CD4-positive, alpha-beta T cell (primary cell): ENCODE results near the gene BTN1A1. TPM values are rescaled to one million over a fixed set of nuclear protein-coding genes. Genes with fewer than 3 reads are reported as not detected.

Source experiments
- ATAC-seq: fragments of 200-7000 bp; cut with Tn5 transposase; one replicate; pipeline ENCODE4 v1.10.0; 2022; ENCODE audit warnings: mild to moderate bottlenecking; ENCODE audit not compliant: poor library complexity
- CTCF ChIA-PET: fragments of 350-600 bp; sonication (Branson Sonifier 250); formaldehyde crosslinking; loops from one replicate; lab custom pipeline; 2021; ENCODE audit warnings: antibody characterized with exemption, inconsistent platforms; lab: Charles Lee
- POLR2A ChIA-PET: fragments of 350-600 bp; sonication (Branson Sonifier 250); formaldehyde crosslinking; loops from one replicate; lab custom pipeline; 2021; ENCODE audit warnings: antibody characterized with exemption, inconsistent platforms; lab: Charles Lee
- DNase-seq, 14 experiments: peaks; one replicate each; pipeline ENCODE4 v3.0.0-alpha.2; 2013 to 2020; ENCODE audit warnings: mixed read lengths in 2 of 14
- H3K27ac ChIP-seq, 2 donors: one replicate each; pipeline versions ENCODE4 v1.5.1 to v1.7.0; 2013; ENCODE audit warnings: low read length in 2 of 2, low read depth in 1 of 2, mild to moderate bottlenecking in 1 of 2
- H3K27me3 ChIP-seq, 2 experiments: 1 replicate in 1 of 2; 2 replicates in 1 of 2; pipeline versions ENCODE4 v1.6.1 to v1.7.0; 2013; ENCODE audit warnings: low read length in 2 of 2, control low read depth in 1 of 2, mild to moderate bottlenecking in 1 of 2, moderate library complexity in 1 of 2; ENCODE audit not compliant: insufficient read depth in 2 of 2, control insufficient read depth in 1 of 2
- H3K36me3 ChIP-seq: one replicate; pipeline ENCODE4 v1.6.1; 2013; ENCODE audit warnings: low read length, control low read depth; ENCODE audit not compliant: insufficient read depth
- H3K4me1 ChIP-seq: one replicate; pipeline ENCODE4 v1.6.1; 2013; ENCODE audit warnings: low read length, control low read depth; ENCODE audit not compliant: insufficient read depth
- H3K4me3 ChIP-seq: one replicate; pipeline ENCODE4 v1.5.1; 2013; ENCODE audit warnings: mild to moderate bottlenecking, low read length, moderate library complexity
- H3K9me3 ChIP-seq, 2 experiments: 1 replicate in 1 of 2; 2 replicates in 1 of 2; pipeline versions ENCODE4 v1.6.1 to v1.7.0; 2013; ENCODE audit warnings: low read length in 2 of 2, mild to moderate bottlenecking in 2 of 2, control low read depth in 1 of 2, moderate library complexity in 1 of 2; ENCODE audit not compliant: control insufficient read depth in 1 of 2, insufficient read depth in 1 of 2
- H3K27ac Mint-ChIP-seq: one replicate; pipeline ENCODE4 v1.8.0; 2020; ENCODE audit warnings: mixed read lengths
- H3K27me3 Mint-ChIP-seq: one replicate; pipeline ENCODE4 v1.8.0; 2021; ENCODE audit warnings: mixed read lengths
- H3K36me3 Mint-ChIP-seq: one replicate; pipeline ENCODE4 v1.8.0; 2021; ENCODE audit warnings: low read depth, mixed read lengths
- H3K4me1 Mint-ChIP-seq: one replicate; pipeline ENCODE4 v1.8.0; 2021; ENCODE audit warnings: low read depth, mixed read lengths
- H3K4me3 Mint-ChIP-seq: one replicate; pipeline ENCODE4 v1.8.0; 2020; ENCODE audit warnings: mild to moderate bottlenecking, mixed read lengths
- H3K9me3 Mint-ChIP-seq: one replicate; pipeline ENCODE4 v1.8.0; 2020; ENCODE audit warnings: mixed read lengths
- intact Hi-C, 2 experiments: fragments of 100-400 bp; cut with DNase I in 1 of 2; cut with micrococcal nuclease in 1 of 2; formaldehyde crosslinking; loops; one replicate each; pipeline versions ENCODE4 v1.15.1 to v1.9.0; 2023 to 2025; cut with DNase I, micrococcal nuclease
- total RNA-seq, 174 experiments: library from RNA in 2 of 174; stranded (reverse) in 2 of 174; gene quantifications; one replicate each; pipeline ENCODE4 v1.2.3 and lab custom pipeline; 2021 to 2026
- TF ChIP-seq, protein P1 (sequence below): fragments of 200-600 bp; IDR thresholded peaks from one replicate; pipeline ENCODE4 v1.8.0; 2022; ENCODE audit warnings: antibody characterized with exemption, mild to moderate bottlenecking

Gene BTN1A1
- total RNA-seq, 2 experiments from 2014 or later = not detected

DNA sequence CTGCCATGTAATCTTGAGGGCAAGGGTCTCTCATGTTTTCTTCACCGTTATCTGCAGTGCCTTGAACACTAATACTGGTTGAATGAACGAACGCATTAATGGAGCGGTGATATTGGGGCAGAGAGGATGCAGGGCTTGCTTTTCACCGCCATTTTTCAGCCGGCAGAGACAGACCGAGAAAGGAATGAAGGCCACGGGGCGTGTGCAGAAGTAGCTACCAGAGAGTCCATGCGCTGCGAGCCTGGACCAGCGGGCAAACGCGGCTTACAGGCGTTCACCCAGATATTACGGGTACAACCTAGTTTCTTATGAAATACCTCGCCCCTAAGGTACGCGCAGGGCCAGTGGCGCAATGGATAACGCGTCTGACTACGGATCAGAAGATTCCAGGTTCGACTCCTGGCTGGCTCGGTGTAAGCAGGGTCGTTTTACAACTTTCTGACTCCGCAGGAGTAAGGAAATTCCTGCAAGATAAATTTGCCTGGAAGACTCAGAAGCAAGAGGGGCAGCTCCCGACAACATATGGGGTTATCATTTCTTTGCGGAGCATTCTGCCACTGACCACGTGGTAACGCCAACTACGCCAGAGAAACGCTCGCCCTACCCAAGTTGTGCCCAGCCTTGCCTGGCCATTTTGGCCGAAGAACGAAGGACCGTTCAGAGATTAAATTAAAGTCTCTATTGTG, 37.2 kb downstream of the BTN1A1 start:
- Histone ChIP-seq H3K27me3 (no peaks in the 10 kb centered on the region), H3K27ac (peak overlapping the region; percentile 84 to 91), H3K36me3 (peaks cover 4% of the 10 kb centered on the region), H3K4me1 (peaks cover 55% of the 10 kb centered on the region), H3K4me3 (peak overlapping the region; percentile 93), H3K9me3 (no peaks in the 10 kb centered on the region)
- POLR2A ChIA-PET = interaction anchor here (0.6 to 4.4 kb wide), 69 partner anchors 9 to 1759 kb away, joined by 3 to 113 read pairs (median 5); a partner anchor contains a TSS
- intact Hi-C loops = loop anchor here in 1 of 2 experiments (1.0 to 10.0 kb wide), 5 partner anchors 16 to 937 kb away; partner anchors contain the start of genes BTN2A1, BTN3A3 and ZNF184
- H3K4me3 Mint-ChIP-seq = peak overlapping the region; percentile 94
- DNase-seq (peak; percentile 78 to 97 (median 87)), ATAC-seq (peak; percentile 63)
- H3K27me3 Mint-ChIP-seq = peaks cover 19% of the 10 kb centered on the region
- peaks cover 64% of the 10 kb centered on the region for H3K4me1 Mint-ChIP-seq
- peaks cover 52% of the 10 kb centered on the region for H3K36me3 Mint-ChIP-seq
- peak overlapping the region; percentile 98 for H3K27ac Mint-ChIP-seq
- peaks cover 6% of the 10 kb centered on the region for H3K9me3 Mint-ChIP-seq
- TF ChIP-seq, protein P1, sequence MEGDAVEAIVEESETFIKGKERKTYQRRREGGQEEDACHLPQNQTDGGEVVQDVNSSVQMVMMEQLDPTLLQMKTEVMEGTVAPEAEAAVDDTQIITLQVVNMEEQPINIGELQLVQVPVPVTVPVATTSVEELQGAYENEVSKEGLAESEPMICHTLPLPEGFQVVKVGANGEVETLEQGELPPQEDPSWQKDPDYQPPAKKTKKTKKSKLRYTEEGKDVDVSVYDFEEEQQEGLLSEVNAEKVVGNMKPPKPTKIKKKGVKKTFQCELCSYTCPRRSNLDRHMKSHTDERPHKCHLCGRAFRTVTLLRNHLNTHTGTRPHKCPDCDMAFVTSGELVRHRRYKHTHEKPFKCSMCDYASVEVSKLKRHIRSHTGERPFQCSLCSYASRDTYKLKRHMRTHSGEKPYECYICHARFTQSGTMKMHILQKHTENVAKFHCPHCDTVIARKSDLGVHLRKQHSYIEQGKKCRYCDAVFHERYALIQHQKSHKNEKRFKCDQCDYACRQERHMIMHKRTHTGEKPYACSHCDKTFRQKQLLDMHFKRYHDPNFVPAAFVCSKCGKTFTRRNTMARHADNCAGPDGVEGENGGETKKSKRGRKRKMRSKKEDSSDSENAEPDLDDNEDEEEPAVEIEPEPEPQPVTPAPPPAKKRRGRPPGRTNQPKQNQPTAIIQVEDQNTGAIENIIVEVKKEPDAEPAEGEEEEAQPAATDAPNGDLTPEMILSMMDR = no peak
- CTCF ChIA-PET = interaction anchor here (0.8 to 2.2 kb wide), 11 partner anchors 10 to 215 kb away, joined by 3 to 8 read pairs (median 3); no protein-coding TSS in a partner anchor

DNA sequence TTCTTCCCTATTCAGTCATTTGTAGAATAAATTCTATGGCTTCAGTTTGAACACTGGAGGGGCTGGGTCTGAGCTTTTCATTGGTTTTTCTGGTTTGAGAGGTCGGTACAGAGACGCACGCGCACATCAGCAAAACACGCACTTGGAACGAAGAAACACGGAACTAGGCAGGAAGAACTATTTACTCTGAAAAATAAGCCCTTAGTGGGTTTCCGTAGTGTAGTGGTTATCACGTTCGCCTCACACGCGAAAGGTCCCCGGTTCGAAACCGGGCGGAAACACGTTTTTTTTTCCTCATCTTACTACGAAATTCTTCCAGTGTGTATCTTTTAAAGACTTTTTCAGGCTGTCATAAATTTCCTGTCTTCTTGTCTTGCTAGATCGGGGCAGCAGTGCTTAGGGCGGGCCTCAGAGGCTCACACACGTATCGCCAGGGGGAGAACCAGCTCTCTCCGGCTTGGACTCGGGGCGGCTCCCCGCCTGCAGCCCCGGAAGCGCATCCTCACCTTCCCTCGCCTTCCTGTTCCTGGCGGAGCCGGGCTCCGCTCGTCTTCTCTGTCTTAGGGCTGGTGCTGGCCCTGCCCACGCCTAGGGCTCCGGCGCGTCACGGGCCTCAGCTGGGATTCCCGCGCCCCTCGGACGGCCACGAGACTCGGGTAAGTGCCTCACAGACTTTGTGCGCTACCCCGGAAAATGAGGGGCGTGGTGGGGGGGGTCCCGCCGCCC, 37.9 kb downstream of the BTN1A1 start, which contains the start of gene HMGN4:
Gene HMGN4, plus strand, starts transcription at position 521 of the 726 bp plus-strand sequence. CDS start 6,841 bp downstream, outside the sequence.
- ATAC-seq = peak; percentile 70
- Histone ChIP-seq H3K4me1 (peaks cover 51% of the 10 kb centered on the region), H3K27me3 (no peaks in the 10 kb centered on the region)

More for the DNA sequence above, 37.9 kb downstream of the BTN1A1 start, which contains the start of gene HMGN4:
- intact Hi-C loops = loop anchor here (1.0 to 10.0 kb wide), 7 partner anchors 15 to 937 kb away; partner anchors contain the start of genes BTN2A1 (in 1 of the 2), BTN3A3 (in 1 of the 2) and ZNF184 (in 1 of the 2)
- Histone ChIP-seq H3K36me3 (peaks cover 11% of the 10 kb centered on the region), H3K27ac (peak within 1 kb of the TSS; percentile 84 to 91), H3K9me3 (no peaks in the 10 kb centered on the region), H3K4me3 (peak within 1 kb of the TSS; percentile 93)
- Mint-ChIP-seq H3K4me1 (peaks cover 57% of the 10 kb centered on the region), H3K27ac (peak within 1 kb of the TSS; percentile 98), H3K9me3 (peaks cover 3% of the 10 kb centered on the region), H3K4me3 (peak within 1 kb of the TSS; percentile 94), H3K36me3 (peaks cover 51% of the 10 kb centered on the region), H3K27me3 (peaks cover 13% of the 10 kb centered on the region)
- ChIA-PET POLR2A (interaction anchor here (0.6 to 4.4 kb wide), 67 partner anchors 9 to 1760 kb away, joined by 3 to 113 read pairs (median 5); a partner anchor contains a TSS), CTCF (interaction anchor here (0.7 to 2.2 kb wide), 12 partner anchors 11 to 216 kb away, joined by 3 to 8 read pairs (median 3); no protein-coding TSS in a partner anchor)
- DNase-seq = peak; percentile 66 to 97 (median 76)
- TF ChIP-seq, protein P1 = no peak
